Endothelial cell of umbilical vein (primary cell): ENCODE data around the gene PRKG1. TPM values are rescaled to one million over a fixed set of nuclear protein-coding genes. Genes with fewer than 3 reads are reported as not detected.

ENCODE experiments used
- BruUV-seq: library from RNA; stranded (reverse); fragments of 400-500 nt; replicated peaks from 2 replicates; lab custom pipeline; 2021; lab: Mats Ljungman, UMichigan
- CTCF ChIA-PET: fragments of 300-600, 350-600 bp; sonication (Branson Sonifier 250); formaldehyde crosslinking; loops from one replicate; lab custom pipeline; 2021; ENCODE audit warnings: antibody characterized with exemption, inconsistent platforms; lab: Charles Lee
- POLR2A ChIA-PET: fragments of 300-600, 350-600 bp; sonication (Branson Sonifier 250); formaldehyde crosslinking; loops from one replicate; lab custom pipeline; 2021; ENCODE audit warnings: antibody characterized with exemption, inconsistent platforms; lab: Charles Lee
- DNase-seq: peaks from one replicate; pipeline ENCODE4 v3.0.0-alpha.2; 2011; ENCODE audit warnings: low read depth, low spot score
- FAIRE-seq: peaks from 2 replicates; lab custom pipeline; 2011; peaks lifted over from hg19 to GRCh38; lab: Jason Lieb, UNC
- H2AFZ ChIP-seq: 2 replicates; pipeline ENCODE4 v1.6.0; 2012; ENCODE audit warnings: low read depth, low read length, control low read depth, inconsistent platforms
- H3K27ac ChIP-seq: 2 replicates; pipeline ENCODE4 v1.5.1; 2011; ENCODE audit warnings: low read depth, mild to moderate bottlenecking, control low read depth, low read length, moderate library complexity; ENCODE audit not compliant: insufficient read depth
- H3K27me3 ChIP-seq, 2 experiments: 2 replicates each; pipeline versions ENCODE4 v1.6.0 to v1.6.1; 2011; ENCODE audit warnings: low read length in 2 of 2, mixed read lengths in 1 of 2; ENCODE audit not compliant: control insufficient read depth in 2 of 2, insufficient read depth in 2 of 2
- H3K36me3 ChIP-seq, 2 experiments: 2 replicates in 1 of 2; 3 replicates in 1 of 2; pipeline ENCODE4 v1.5.1; 2011; ENCODE audit warnings: low read length in 2 of 2, mild to moderate bottlenecking in 1 of 2, moderate library complexity in 1 of 2; ENCODE audit not compliant: control insufficient read depth in 2 of 2, insufficient read depth in 2 of 2; ENCODE audit errors: extremely low read depth in 1 of 2
- H3K4me1 ChIP-seq: 3 replicates; pipeline ENCODE4 v1.5.1; 2011; ENCODE audit warnings: mild to moderate bottlenecking, low read length; ENCODE audit not compliant: control insufficient read depth, insufficient read depth; ENCODE audit errors: extremely low read depth
- H3K4me2 ChIP-seq: 2 replicates; pipeline ENCODE4 v1.6.1; 2011; ENCODE audit warnings: low read length, control low read depth, mixed read lengths; ENCODE audit not compliant: insufficient read depth
- H3K4me3 ChIP-seq, 3 experiments: fragments of 200-600 bp in 1 of 3; sonication (generic), shearing (Covaris generic) in 1 of 3; replicated peaks in 1 of 3; 2 replicates each; pipeline ENCODE4 v1.5.1; 2011 to 2016; ENCODE audit warnings: control low read depth in 3 of 3, low read length in 3 of 3, mild to moderate bottlenecking in 2 of 3, inconsistent platforms in 1 of 3, low read depth in 1 of 3, moderate library complexity in 1 of 3; ENCODE audit not compliant: insufficient read depth in 1 of 3
- H3K79me2 ChIP-seq: 2 replicates; pipeline ENCODE4 v1.6.0; 2012; ENCODE audit warnings: low read length, inconsistent platforms; ENCODE audit not compliant: control insufficient read depth, insufficient read depth
- H3K9ac ChIP-seq: replicated peaks from 2 replicates; pipeline ENCODE3; 2011; ENCODE audit warnings: low read length, control low read depth; ENCODE audit not compliant: insufficient read depth; ENCODE audit errors: extremely low read depth
- H3K9me1 ChIP-seq: replicated peaks from 3 replicates; pipeline ENCODE4 v1.6.0; 2011; ENCODE audit warnings: mild to moderate bottlenecking, low read length; ENCODE audit not compliant: control insufficient read depth, insufficient read depth; ENCODE audit errors: extremely low read depth
- H3K9me3 ChIP-seq: replicated peaks from 2 replicates; pipeline ENCODE4 v1.5.1; 2012; ENCODE audit warnings: low read length, inconsistent platforms; ENCODE audit not compliant: control insufficient read depth, insufficient read depth
- H4K20me1 ChIP-seq: replicated peaks from 2 replicates; pipeline ENCODE3; 2011; ENCODE audit warnings: mild to moderate bottlenecking, low read length; ENCODE audit not compliant: control insufficient read depth, insufficient read depth; ENCODE audit errors: extremely low read depth
- CTCF ChIP-seq, 2 donors: IDR thresholded peaks; 1 replicate in 1 of 2; 2 replicates in 1 of 2; pipeline ENCODE4 v1.5.1; 2011; ENCODE audit warnings: low read length in 2 of 2, mild to moderate bottlenecking in 2 of 2, moderate library complexity in 2 of 2, control low read depth in 1 of 2, inconsistent platforms in 1 of 2, low read depth in 1 of 2; ENCODE audit not compliant: insufficient read depth in 1 of 2; ENCODE audit errors: extremely low read depth in 1 of 2
- EZH2 ChIP-seq: IDR thresholded peaks from 2 replicates; pipeline ENCODE4 v1.6.1; 2012; ENCODE audit warnings: borderline replicate concordance, low read depth, mild to moderate bottlenecking, moderate library complexity, low read length, inconsistent platforms; ENCODE audit not compliant: severe bottlenecking
- FOS ChIP-seq: IDR thresholded peaks from 2 replicates; pipeline ENCODE4 v1.6.1; 2011; ENCODE audit warnings: mild to moderate bottlenecking, low read length, moderate library complexity, borderline replicate concordance; ENCODE audit not compliant: insufficient read depth
- JUN ChIP-seq: IDR thresholded peaks from 2 replicates; pipeline ENCODE4 v1.6.1; 2011; ENCODE audit warnings: borderline replicate concordance, low read depth; ENCODE audit not compliant: insufficient read length, insufficient read depth
- MAX ChIP-seq: IDR thresholded peaks from 2 replicates; pipeline ENCODE4 v1.6.1; 2011; ENCODE audit not compliant: insufficient read depth, insufficient read length
- MYC ChIP-seq: IDR thresholded peaks from one replicate; pipeline ENCODE4 v1.6.1; 2011; ENCODE audit warnings: mild to moderate bottlenecking, low read depth, low read length
- POLR2AphosphoS5 ChIP-seq: IDR thresholded peaks from 2 replicates; pipeline ENCODE4 v1.6.1; 2012; ENCODE audit warnings: low read depth, mild to moderate bottlenecking, control low read depth, low read length, moderate library complexity; ENCODE audit not compliant: insufficient read depth
- dilution Hi-C: fragments of 300-500 bp; cut with MboI; formaldehyde crosslinking; loops from one replicate; pipeline ENCODE4 v1.15.0; 2019; ENCODE audit warnings: low sequenced_read_pairs; ENCODE audit not compliant: extremely low pct_ligation_motif_present
- intact Hi-C: fragments of 100-400 bp; cut with micrococcal nuclease; formaldehyde crosslinking; loops from one replicate; pipeline ENCODE4 v1.10.0; 2022
- polyA plus RNA-seq, 4 experiments: library from polyadenylated mRNA; depleted of rRNA in 3 of 4; stranded (reverse) in 3 of 4; unstranded in 1 of 4; fragments of >200 nt; gene quantifications; 2 replicates each; pipeline versions ENCODE4 v1.2.1 to v1.2.3, GENCODE V29; 2011 to 2012; ENCODE audit warnings: missing spikeins in 1 of 4
- total RNA-seq: library from RNA; stranded (reverse); gene quantifications from 2 replicates; pipeline ENCODE4 v1.2.3, GENCODE V29; 2021

PRKG1 gene
- total and polyA plus RNA-seq, 2 donors (not counting 3 experiments of a cell fraction or from before 2014, with no cell fraction given), result 0.01 to 0.18 TPM

GRCh38 chr10:51230887-51231585, 156.7 kb downstream of the PRKG1 start:
- Histone ChIP-seq H3K27me3 (no peaks in the 10 kb centered on the region), H3K9me1 (no peaks in the 10 kb centered on the region), H3K79me2 (no peaks in the 10 kb centered on the region), H4K20me1 (no peaks in the 10 kb centered on the region), H2AFZ (no peak overlapping the region), H3K4me2 (no peak overlapping the region), H3K9me3 (no peaks in the 10 kb centered on the region), H3K36me3 (no peaks in the 10 kb centered on the region), H3K4me3 (no peak overlapping the region), H3K4me1 (no peaks in the 10 kb centered on the region), H3K9ac (no peak overlapping the region), H3K27ac (no peak overlapping the region)
- ChIA-PET CTCF (interaction anchor here (1.3 kb wide), 1 partner anchor 11 kb away, joined by 4 read pairs; no protein-coding TSS in a partner anchor), POLR2A (no interaction called here)
- intact Hi-C loops (no loop called here), dilution Hi-C loops (no loop called here)
- no TSS peak for BruUV-seq
- no peak for DNase-seq
- FAIRE-seq, result no peak
- TF ChIP-seq POLR2AphosphoS5 (no peak), MYC (no peak), FOS (no peak), CTCF (IDR thresholded peaks at IDR 0.05; ENCODE audit: extremely low read depth in 1 of 2, insufficient read depth in 1 of 2, low read depth in 1 of 2, low read length in 2 of 2) (no peak), MAX (no peak), JUN (no peak), EZH2 (no peak)
